ENCODE results near the gene YTHDF1. TPM values are rescaled to one million over a fixed set of nuclear protein-coding genes. Genes with fewer than 3 reads are reported as not detected.

Gene YTHDF1
- polyA plus RNA-seq, 2 of the 4 experiments (the other 2 are of a cell fraction): 31.8 to 37.9 TPM

DNA sequence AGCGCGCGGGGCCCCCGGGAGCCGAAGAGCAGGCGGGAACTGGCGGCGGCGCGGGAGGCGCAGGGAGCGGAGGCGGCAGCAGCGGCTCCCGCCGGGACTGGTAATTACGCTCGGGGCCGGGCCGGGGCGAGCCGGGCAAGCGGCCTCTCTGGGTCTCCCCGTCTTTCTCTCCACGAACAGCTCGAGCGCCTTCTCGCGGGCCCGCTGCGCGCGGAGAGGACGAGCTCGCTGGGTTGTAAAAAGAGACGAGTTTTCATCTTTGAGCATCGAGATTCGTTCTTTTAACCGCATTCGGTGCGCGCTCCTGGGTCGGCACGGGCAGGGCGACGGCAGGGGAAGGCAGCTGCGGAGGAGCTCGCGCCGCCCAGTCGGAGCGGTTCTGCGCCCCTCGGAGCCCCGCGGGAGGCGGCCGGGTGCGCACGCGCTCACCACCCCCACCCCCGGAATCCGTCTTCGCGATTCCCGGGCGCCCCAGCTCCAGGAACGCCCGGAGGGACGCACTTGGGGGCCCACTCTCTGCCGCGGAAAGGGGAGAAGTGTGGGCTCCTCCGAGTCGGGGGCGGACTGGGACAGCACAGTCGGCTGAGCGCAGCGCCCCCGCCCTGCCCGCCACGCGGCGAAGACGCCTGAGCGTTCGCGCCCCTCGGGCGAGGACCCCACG, 38.0 kb downstream of the YTHDF1 start:
- Histone ChIP-seq H3K4me1 (peaks cover 46% of the 10 kb centered on the region), H3K4me3 (peak overlapping the region; percentile 47), H3K27ac (no peak overlapping the region; a peak in 1 of 6 replicates), H3K4me2 (peak overlapping the region; percentile 96), H3K9me3 (no peaks in the 10 kb centered on the region)
- ChIA-PET CTCF (interaction anchor here (0.7 to 4.1 kb wide), 9 partner anchors 10 to 130 kb away, joined by 3 to 28 read pairs (median 3); partner anchors contain the start of gene YTHDF1), POLR2A (no interaction called here)
- no peak for TF ChIP-seq CEBPB (IDR thresholded peaks at IDR 0.05)
- no peak for TF ChIP-seq POLR2A (IDR thresholded peaks at IDR 0.05; ENCODE audit: low read length)
- no peak for TF ChIP-seq KDM1A (IDR thresholded peaks at IDR 0.05; ENCODE audit: low read depth)
- TF ChIP-seq NFE2L2 (conservative IDR thresholded peaks at IDR 0.05; ENCODE audit: low read length): no peak
- no peak for TF ChIP-seq ESRRA (IDR thresholded peaks at IDR 0.05; ENCODE audit: borderline replicate concordance, low read length)
- no peak for TF ChIP-seq ZNF302 (CRISPR knock-in tag; IDR thresholded peaks at IDR 0.05)
- TF ChIP-seq HDAC2 (IDR thresholded peaks at IDR 0.05): peak; percentile 92
- 0 out of 2 replicates have a peak, but pooled peaks have one; percentile 4 for TF ChIP-seq MAX (IDR thresholded peaks at IDR 0.05)
- TF ChIP-seq SMC3 (IDR thresholded peaks at IDR 0.05): no peak
- no peak; the same call in 1 of the 2 replicates for TF ChIP-seq RNF2 (IDR thresholded peaks at IDR 0.05; ENCODE audit: borderline replicate concordance, low read depth)
- TF ChIP-seq, protein P1, sequence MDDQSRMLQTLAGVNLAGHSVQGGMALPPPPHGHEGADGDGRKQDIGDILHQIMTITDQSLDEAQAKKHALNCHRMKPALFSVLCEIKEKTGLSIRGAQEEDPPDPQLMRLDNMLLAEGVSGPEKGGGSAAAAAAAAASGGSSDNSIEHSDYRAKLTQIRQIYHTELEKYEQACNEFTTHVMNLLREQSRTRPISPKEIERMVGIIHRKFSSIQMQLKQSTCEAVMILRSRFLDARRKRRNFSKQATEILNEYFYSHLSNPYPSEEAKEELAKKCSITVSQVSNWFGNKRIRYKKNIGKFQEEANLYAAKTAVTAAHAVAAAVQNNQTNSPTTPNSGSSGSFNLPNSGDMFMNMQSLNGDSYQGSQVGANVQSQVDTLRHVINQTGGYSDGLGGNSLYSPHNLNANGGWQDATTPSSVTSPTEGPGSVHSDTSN (IDR thresholded peaks at IDR 0.05): no peak
- TF ChIP-seq TFCP2L1 (CRISPR knock-in tag; IDR thresholded peaks at IDR 0.05): no peak
- TF ChIP-seq FOSB (CRISPR knock-in tag; IDR thresholded peaks at IDR 0.05): no peak
- no peak for TF ChIP-seq KDM5A (IDR thresholded peaks at IDR 0.05)
- no peak for TF ChIP-seq FOXS1 (CRISPR knock-in tag; IDR thresholded peaks at IDR 0.05)
- TF ChIP-seq, protein P2, sequence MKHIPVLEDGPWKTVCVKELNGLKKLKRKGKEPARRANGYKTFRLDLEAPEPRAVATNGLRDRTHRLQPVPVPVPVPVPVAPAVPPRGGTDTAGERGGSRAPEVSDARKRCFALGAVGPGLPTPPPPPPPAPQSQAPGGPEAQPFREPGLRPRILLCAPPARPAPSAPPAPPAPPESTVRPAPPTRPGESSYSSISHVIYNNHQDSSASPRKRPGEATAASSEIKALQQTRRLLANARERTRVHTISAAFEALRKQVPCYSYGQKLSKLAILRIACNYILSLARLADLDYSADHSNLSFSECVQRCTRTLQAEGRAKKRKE (CRISPR knock-in tag; IDR thresholded peaks at IDR 0.05; ENCODE audit: low read depth): no peak
- no peak for TF ChIP-seq PHF8 (IDR thresholded peaks at IDR 0.05; ENCODE audit: borderline replicate concordance, low read depth)
- 2% methylated on average over 28 of the region's 90 CpGs for whole genome bisulfite sequencing (ENCODE audit: missing lambda C conversion rate)
- ATAC-seq (peak in 1 of 2 experiments; percentile 7; a peak in 1 of 6 replicates), DNase-seq (ENCODE audit: low read depth in 1 of 2, low spot score in 1 of 2) (peak in 1 of 2 experiments; percentile 51), FAIRE-seq (no peak)

DNA sequence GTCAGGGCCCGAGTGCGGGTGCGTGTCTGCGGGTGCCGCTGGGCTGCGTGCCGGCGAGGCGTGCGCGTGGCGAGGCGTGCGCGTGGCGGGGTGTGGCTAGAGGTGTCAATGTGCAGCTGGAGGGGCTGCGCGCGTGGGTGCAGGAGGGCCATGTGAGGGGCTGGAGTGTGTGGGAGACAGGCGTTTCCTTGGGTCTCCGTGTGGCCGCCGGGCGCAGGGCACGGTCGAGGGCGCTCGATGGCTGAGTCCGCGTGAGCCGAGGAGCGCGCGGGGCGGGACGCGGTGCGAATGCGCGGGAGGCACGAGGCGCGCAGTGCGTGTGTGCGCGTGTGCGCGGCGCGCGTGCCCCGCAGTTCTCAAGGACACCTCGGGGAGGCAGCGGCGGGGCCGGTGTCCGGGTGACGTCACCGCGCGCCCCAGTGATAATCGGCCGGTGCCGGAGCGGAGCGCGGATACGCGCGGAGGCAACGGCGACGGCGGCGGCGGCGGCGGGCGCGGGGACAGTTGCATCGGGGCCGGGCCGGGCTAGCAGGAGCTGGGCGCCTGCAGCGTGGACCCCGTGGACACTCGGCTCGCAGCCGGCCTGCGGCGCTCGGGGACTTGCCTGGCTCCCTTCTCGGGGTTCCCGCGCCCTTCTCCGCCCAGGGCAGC, 38.7 kb downstream of the YTHDF1 start:
- POLR2A ChIA-PET: no interaction called here
- H3K27ac ChIP-seq: no peak overlapping the region
- CTCF ChIA-PET: interaction anchor here (0.6 to 4.1 kb wide), 12 partner anchors 9 to 130 kb away, joined by 3 to 28 read pairs (median 3); partner anchors contain the start of gene YTHDF1
- DNase-seq (ENCODE audit: low read depth in 1 of 2, low spot score in 1 of 2) (peak in 1 of 2 experiments; percentile 66), ATAC-seq (no peak), FAIRE-seq (no peak)
- peaks cover 46% of the 10 kb centered on the region for H3K4me1 ChIP-seq
- peak overlapping the region; percentile 96 for H3K4me2 ChIP-seq
- TF ChIP-seq CHD4 (IDR thresholded peaks at IDR 0.05; ENCODE audit: borderline replicate concordance): no peak
- TF ChIP-seq FOSL2 (IDR thresholded peaks at IDR 0.05): no peak
- peak; percentile 36 for TF ChIP-seq FOSL2 (CRISPR knock-in tag; IDR thresholded peaks at IDR 0.05)
- TF ChIP-seq POLR2A (IDR thresholded peaks at IDR 0.05; ENCODE audit: low read length): no peak
- TF ChIP-seq, protein P2 (CRISPR knock-in tag; IDR thresholded peaks at IDR 0.05; ENCODE audit: low read depth): no peak
- TF ChIP-seq PHF8 (IDR thresholded peaks at IDR 0.05; ENCODE audit: borderline replicate concordance, low read depth): no peak
- TF ChIP-seq HMGXB4 (CRISPR knock-in tag; IDR thresholded peaks at IDR 0.05; ENCODE audit: borderline replicate concordance): no peak
- TF ChIP-seq CTCF (IDR thresholded peaks at IDR 0.05): no peak
- TF ChIP-seq ZFP36 (IDR thresholded peaks at IDR 0.05; ENCODE audit: borderline replicate concordance, partially characterized antibody): no peak
- no peak for TF ChIP-seq RNF2 (IDR thresholded peaks at IDR 0.05; ENCODE audit: borderline replicate concordance, low read depth)
- TF ChIP-seq MAX (IDR thresholded peaks at IDR 0.05): 0 out of 2 replicates have a peak, but pooled peaks have one; percentile 7
- no peak for TF ChIP-seq NPAS2 (CRISPR knock-in tag; IDR thresholded peaks at IDR 0.05; ENCODE audit: borderline replicate concordance)
- TF ChIP-seq CEBPB (IDR thresholded peaks at IDR 0.05): no peak
- 60% methylated on average over 73 of the region's 96 CpGs for WGBS (ENCODE audit: missing lambda C conversion rate)
- no peaks in the 10 kb centered on the region for H3K9me3 ChIP-seq
- H3K4me3 ChIP-seq: peak overlapping the region; percentile 47
